DMS79 (cell line): ENCODE measurements around the gene CACNG8.
"Not testable (repeated sequence)": the region's sequence is repeated elsewhere in the genome, so short reads cannot be mapped to it uniquely, and the experiment has no call there.

ENCODE experiments used
- DNase-seq: peaks from one replicate; lab custom pipeline; 2025; lab: John Stamatoyannopoulos, UW

CACNG8 gene

GRCh38 chr19:53962887-53963431 lies at the start of gene CACNG8:
TSS of gene CACNG8 (plus strand) at chr19:53962937.
- DNase-seq = no peak

- no peak for DNase-seq
These were observed 47.7 kb upstream of the CACNG8 start for GRCh38 chr19:53915000-53915399.

GRCh38 chr19:53916004-53916403 lies 46.7 kb upstream of the CACNG8 start:
- DNase-seq = no peak

- DNase-seq = no peak
These were observed 45.4 kb upstream of the CACNG8 start for GRCh38 chr19:53917356-53917755.

- DNase-seq = no peak
These were observed 35.0 kb upstream of the CACNG8 start for GRCh38 chr19:53927739-53928138.

GRCh38 chr19:53936029-53936428 lies 26.7 kb upstream of the CACNG8 start:
- no peak for DNase-seq

- DNase-seq = no peak
These were observed 20.5 kb upstream of the CACNG8 start for GRCh38 chr19:53942001-53942786.

- no peak for DNase-seq
These were observed 18.3 kb upstream of the CACNG8 start for GRCh38 chr19:53944416-53944815.

GRCh38 chr19:53944933-53945332 lies 17.8 kb upstream of the CACNG8 start:
- no peak for DNase-seq

- no peak for DNase-seq
These were observed 17.3 kb upstream of the CACNG8 start for GRCh38 chr19:53945441-53945840.

GRCh38 chr19:53945998-53946397 lies 16.7 kb upstream of the CACNG8 start:
- no peak for DNase-seq

- DNase-seq = no peak
These were observed 15.1 kb upstream of the CACNG8 start for GRCh38 chr19:53947624-53948023.

- DNase-seq = not testable (repeated sequence)
These were observed 14.1 kb upstream of the CACNG8 start for GRCh38 chr19:53948611-53949010.

GRCh38 chr19:53951436-53951835 lies 11.3 kb upstream of the CACNG8 start:
- DNase-seq = no peak

- DNase-seq = no peak
These were observed 10.8 kb upstream of the CACNG8 start for GRCh38 chr19:53951947-53952346.

- no peak for DNase-seq
These were observed 9.4 kb upstream of the CACNG8 start for GRCh38 chr19:53953383-53953782.

- DNase-seq = no peak
These were observed 5.1 kb upstream of the CACNG8 start for GRCh38 chr19:53957448-53958167.

GRCh38 chr19:53958168-53958571 lies 4.6 kb upstream of the CACNG8 start:
- peak; percentile 22 for DNase-seq

GRCh38 chr19:53958823-53959757 lies 3.6 kb upstream of the CACNG8 start:
- no peak for DNase-seq

- no peak for DNase-seq
These were observed 2.5 kb upstream of the CACNG8 start for GRCh38 chr19:53960187-53960586.

- DNase-seq = no peak
These were observed 1.9 kb upstream of the CACNG8 start for GRCh38 chr19:53960886-53961285.
